DND-41 (cell line): ENCODE data around the gene LINGO1.

Experiments used
- ATAC-seq: fragments of 200-7000 bp; cut with Tn5 transposase; 3 replicates; pipeline ENCODE4 v1.9.1; 2021; ENCODE audit warnings: low read depth; ENCODE audit not compliant: insufficient read depth
- DNase-seq: peaks from one replicate; pipeline ENCODE4 v3.0.0-alpha.2; 2020
- H2AFZ ChIP-seq: 2 replicates; pipeline ENCODE4 v1.6.0; 2012; ENCODE audit warnings: low read depth, low read length
- H3K27ac ChIP-seq: 2 replicates; pipeline ENCODE4 v1.5.1; 2012; ENCODE audit warnings: low read length, inconsistent platforms
- H3K27me3 ChIP-seq: fragments of 200-600 bp; sonication (generic); 2 replicates; pipeline ENCODE4 v1.6.0; 2012; ENCODE audit warnings: low read length, mild to moderate bottlenecking, inconsistent platforms; ENCODE audit not compliant: insufficient read depth, poor library complexity
- H3K36me3 ChIP-seq: 2 replicates; pipeline ENCODE4 v1.5.1; 2012; ENCODE audit warnings: low read length, inconsistent platforms; ENCODE audit not compliant: insufficient read depth
- H3K4me1 ChIP-seq: 2 replicates; pipeline ENCODE4 v1.5.1; 2012; ENCODE audit warnings: mild to moderate bottlenecking, low read length; ENCODE audit not compliant: insufficient read depth
- H3K4me2 ChIP-seq: 2 replicates; pipeline ENCODE4 v1.6.0; 2012; ENCODE audit warnings: mild to moderate bottlenecking, moderate library complexity, low read length, inconsistent platforms; ENCODE audit not compliant: insufficient read depth
- H3K4me3 ChIP-seq, 2 experiments: fragments of 200-600 bp in 1 of 2; shearing (Covaris generic) in 1 of 2; 2 replicates each; pipeline ENCODE4 v1.5.1; 2012 to 2016; ENCODE audit warnings: inconsistent platforms in 2 of 2, low read length in 2 of 2, mild to moderate bottlenecking in 2 of 2, low read depth in 1 of 2, moderate library complexity in 1 of 2
- H3K79me2 ChIP-seq: 2 replicates; pipeline ENCODE4 v1.6.0; 2012; ENCODE audit warnings: low read length, inconsistent platforms; ENCODE audit not compliant: insufficient read depth
- H3K9ac ChIP-seq: 2 replicates; pipeline ENCODE4 v1.6.0; 2012; ENCODE audit warnings: low read depth, mild to moderate bottlenecking, inconsistent platforms, low read length, moderate library complexity
- H3K9me3 ChIP-seq: 2 replicates; pipeline ENCODE4 v1.5.1; 2012; ENCODE audit warnings: low read length, moderate library complexity, mild to moderate bottlenecking, inconsistent platforms; ENCODE audit not compliant: insufficient read depth, severe bottlenecking
- H4K20me1 ChIP-seq: 2 replicates; pipeline ENCODE4 v1.6.0; 2012; ENCODE audit warnings: low read length; ENCODE audit not compliant: insufficient read depth
- EZH2 ChIP-seq: IDR thresholded peaks from 3 replicates; pipeline ENCODE4 v1.6.1; 2012; ENCODE audit warnings: borderline replicate concordance, low read depth, mild to moderate bottlenecking, moderate library complexity, low read length, inconsistent platforms; ENCODE audit not compliant: severe bottlenecking
- TF ChIP-seq, protein P1 (sequence below): IDR thresholded peaks from 2 replicates; pipeline ENCODE4 v1.5.1; 2012; ENCODE audit warnings: borderline replicate concordance, low read length, moderate library complexity, mild to moderate bottlenecking; ENCODE audit not compliant: poor library complexity, severe bottlenecking; ENCODE audit errors: extremely low read depth

LINGO1 gene

DNA sequence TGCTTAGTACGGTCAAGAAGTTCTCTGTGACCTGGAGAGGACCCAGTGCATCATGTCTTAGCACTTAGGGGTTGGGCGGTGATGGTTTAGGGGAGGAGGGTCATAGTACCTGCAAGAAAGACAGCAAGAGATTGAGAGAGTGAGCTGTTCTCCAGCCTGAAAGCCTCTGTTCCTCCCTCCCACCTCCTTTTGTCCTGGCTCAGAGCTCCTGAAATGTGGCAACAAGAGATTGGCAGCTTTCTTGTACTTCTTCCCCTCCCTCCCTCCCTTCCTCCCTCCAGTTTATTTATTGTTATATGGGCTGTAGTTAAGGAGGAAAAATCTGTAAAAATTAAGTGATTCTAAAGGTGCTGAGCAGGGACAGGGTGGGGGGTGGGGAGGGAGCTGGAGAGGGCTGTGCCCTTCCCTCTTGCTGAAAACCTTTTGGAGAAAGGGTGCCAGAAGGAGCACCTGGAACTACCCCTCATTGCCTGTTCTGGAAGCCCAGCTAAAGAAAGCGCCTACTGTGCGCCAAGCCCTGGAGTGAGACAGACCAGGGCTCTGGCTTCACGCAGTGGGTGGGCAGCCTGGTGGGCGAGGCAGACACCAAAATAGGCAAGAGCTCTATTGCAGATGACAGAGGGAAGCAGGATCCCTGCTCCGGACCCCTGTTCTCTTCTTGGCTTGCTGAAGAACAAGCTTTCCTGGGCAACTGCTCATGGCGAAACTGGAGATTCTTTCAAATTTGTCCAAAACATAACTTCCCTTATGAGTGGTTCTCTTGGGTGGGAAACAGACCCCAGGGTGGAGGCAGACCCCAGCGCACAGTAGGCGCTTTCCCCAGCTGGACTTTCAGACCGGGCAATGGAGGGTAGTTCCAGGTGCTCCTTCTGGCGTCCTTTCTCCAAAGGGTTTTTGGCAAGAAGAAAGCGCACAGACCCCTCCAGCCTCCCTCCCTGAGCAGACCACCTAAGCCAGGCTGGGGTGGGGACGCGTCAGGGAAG is 35.6 kb downstream of the LINGO1 start:
- no peak overlapping the region for H3K27ac ChIP-seq
- H4K20me1 ChIP-seq = no peaks in the 10 kb centered on the region
- no peak overlapping the region for H3K9ac ChIP-seq
- H3K4me3 ChIP-seq = no peak overlapping the region
- H3K9me3 ChIP-seq = no peaks in the 10 kb centered on the region
- no peak for ATAC-seq
- H2AFZ ChIP-seq = no peak overlapping the region
- H3K36me3 ChIP-seq = no peaks in the 10 kb centered on the region
- no peaks in the 10 kb centered on the region for H3K79me2 ChIP-seq
- H3K4me1 ChIP-seq = no peaks in the 10 kb centered on the region
- H3K27me3 ChIP-seq = no peaks in the 10 kb centered on the region
- TF ChIP-seq, protein P1, sequence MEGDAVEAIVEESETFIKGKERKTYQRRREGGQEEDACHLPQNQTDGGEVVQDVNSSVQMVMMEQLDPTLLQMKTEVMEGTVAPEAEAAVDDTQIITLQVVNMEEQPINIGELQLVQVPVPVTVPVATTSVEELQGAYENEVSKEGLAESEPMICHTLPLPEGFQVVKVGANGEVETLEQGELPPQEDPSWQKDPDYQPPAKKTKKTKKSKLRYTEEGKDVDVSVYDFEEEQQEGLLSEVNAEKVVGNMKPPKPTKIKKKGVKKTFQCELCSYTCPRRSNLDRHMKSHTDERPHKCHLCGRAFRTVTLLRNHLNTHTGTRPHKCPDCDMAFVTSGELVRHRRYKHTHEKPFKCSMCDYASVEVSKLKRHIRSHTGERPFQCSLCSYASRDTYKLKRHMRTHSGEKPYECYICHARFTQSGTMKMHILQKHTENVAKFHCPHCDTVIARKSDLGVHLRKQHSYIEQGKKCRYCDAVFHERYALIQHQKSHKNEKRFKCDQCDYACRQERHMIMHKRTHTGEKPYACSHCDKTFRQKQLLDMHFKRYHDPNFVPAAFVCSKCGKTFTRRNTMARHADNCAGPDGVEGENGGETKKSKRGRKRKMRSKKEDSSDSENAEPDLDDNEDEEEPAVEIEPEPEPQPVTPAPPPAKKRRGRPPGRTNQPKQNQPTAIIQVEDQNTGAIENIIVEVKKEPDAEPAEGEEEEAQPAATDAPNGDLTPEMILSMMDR = no peak
- DNase-seq = no peak
- H3K4me2 ChIP-seq = no peak overlapping the region

DNA sequence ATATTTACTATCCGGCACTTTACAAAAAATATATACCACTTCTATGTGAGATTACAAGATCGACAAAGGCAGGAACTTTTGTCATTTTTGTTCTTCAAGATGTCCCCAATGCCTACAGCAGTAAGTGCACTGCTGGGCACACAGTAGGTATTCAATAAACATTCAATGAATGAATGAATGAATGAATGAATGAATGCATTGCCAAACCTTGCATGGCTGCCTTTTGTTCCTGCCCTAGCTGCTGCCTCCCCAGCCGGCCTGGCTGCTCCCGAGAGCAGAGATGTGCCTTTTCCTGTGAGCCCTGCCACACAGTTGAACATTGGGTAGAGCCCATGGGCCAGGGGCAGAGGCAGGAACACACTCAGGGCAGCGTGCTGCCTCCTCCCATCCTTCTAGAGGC is 37.5 kb downstream of the LINGO1 start:
- Histone ChIP-seq H3K27me3 (no peaks in the 10 kb centered on the region), H4K20me1 (no peaks in the 10 kb centered on the region), H2AFZ (no peak overlapping the region), H3K9ac (no peak overlapping the region), H3K9me3 (no peaks in the 10 kb centered on the region), H3K4me2 (no peak overlapping the region), H3K4me1 (no peaks in the 10 kb centered on the region), H3K4me3 (no peak overlapping the region), H3K27ac (no peak overlapping the region), H3K79me2 (no peaks in the 10 kb centered on the region), H3K36me3 (no peaks in the 10 kb centered on the region)
- no peak for DNase-seq
- no peak for ATAC-seq
- TF ChIP-seq, protein P1 = no peak
- no peak for TF ChIP-seq EZH2

DNA sequence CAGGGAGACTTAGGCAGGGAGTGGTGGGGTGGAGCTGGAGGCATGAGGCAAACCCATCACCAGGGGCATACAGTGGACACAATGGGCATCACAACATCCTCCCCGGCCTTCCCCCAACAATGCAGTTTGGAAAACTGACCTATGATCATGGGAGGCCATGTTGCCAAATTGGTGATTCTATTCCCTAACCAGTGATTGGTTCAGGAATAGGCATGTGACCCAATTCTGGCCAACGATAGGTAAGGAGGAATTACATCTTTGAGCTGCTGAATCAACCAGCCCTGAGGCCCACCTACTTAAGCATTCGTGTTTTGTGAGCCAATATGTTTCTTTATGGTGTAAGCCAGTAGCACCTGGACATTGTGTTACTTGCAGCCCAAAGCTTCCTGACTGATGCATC is 40.0 kb downstream of the LINGO1 start:
- no peak for ATAC-seq
- no peak overlapping the region for H3K27ac ChIP-seq
- H4K20me1 ChIP-seq = no peaks in the 10 kb centered on the region
- no peak overlapping the region for H3K9ac ChIP-seq
- H3K4me2 ChIP-seq = no peak overlapping the region
- H2AFZ ChIP-seq = no peak overlapping the region
- no peak for DNase-seq
- H3K4me3 ChIP-seq = no peak overlapping the region
- H3K27me3 ChIP-seq = no peaks in the 10 kb centered on the region
- H3K4me1 ChIP-seq = no peaks in the 10 kb centered on the region
- H3K36me3 ChIP-seq = no peaks in the 10 kb centered on the region
- no peaks in the 10 kb centered on the region for H3K79me2 ChIP-seq
- no peak for TF ChIP-seq EZH2
- TF ChIP-seq, protein P1 = no peak
- H3K9me3 ChIP-seq = no peaks in the 10 kb centered on the region
